ENCODE data around the gene ADAMTS14.
A peak's percentile ranks its signal among the peaks of the same experiment; 100 is the strongest.
"Not testable (repeated sequence)": the region's sequence is repeated elsewhere in the genome, so short reads cannot be mapped to it uniquely, and the experiment has no call there.

The ADAMTS14 gene

GRCh38 chr10:70672165-70673042 lies at the start of gene ADAMTS14:
Gene ADAMTS14, plus strand, starts transcription at chr10:70672506. Its CDS starts 297 bp downstream, at chr10:70672803.
- DNase-seq, result peak; percentile 51 to 63

DNA sequence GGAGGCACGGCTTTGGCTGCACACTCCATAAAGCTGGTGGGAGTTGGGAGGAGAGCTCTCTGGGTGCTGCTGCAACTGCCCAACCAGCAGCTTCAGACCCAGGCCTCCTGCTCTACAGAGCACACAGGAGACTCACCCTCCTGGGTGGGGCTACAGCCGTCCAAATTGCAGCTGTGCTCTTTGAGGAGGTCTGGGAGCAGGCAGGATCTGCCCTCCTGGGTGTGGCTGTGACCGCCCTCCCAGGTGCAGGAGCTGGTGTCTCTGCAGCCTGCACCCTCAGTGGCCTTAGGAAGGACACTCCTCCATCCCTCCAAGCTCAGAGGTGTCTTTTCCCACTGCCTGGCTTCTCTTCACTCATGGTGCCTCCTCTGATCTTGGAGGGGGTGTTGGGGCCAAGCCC lies 49.8 kb upstream of the ADAMTS14 start:
- no peak for DNase-seq

DNA sequence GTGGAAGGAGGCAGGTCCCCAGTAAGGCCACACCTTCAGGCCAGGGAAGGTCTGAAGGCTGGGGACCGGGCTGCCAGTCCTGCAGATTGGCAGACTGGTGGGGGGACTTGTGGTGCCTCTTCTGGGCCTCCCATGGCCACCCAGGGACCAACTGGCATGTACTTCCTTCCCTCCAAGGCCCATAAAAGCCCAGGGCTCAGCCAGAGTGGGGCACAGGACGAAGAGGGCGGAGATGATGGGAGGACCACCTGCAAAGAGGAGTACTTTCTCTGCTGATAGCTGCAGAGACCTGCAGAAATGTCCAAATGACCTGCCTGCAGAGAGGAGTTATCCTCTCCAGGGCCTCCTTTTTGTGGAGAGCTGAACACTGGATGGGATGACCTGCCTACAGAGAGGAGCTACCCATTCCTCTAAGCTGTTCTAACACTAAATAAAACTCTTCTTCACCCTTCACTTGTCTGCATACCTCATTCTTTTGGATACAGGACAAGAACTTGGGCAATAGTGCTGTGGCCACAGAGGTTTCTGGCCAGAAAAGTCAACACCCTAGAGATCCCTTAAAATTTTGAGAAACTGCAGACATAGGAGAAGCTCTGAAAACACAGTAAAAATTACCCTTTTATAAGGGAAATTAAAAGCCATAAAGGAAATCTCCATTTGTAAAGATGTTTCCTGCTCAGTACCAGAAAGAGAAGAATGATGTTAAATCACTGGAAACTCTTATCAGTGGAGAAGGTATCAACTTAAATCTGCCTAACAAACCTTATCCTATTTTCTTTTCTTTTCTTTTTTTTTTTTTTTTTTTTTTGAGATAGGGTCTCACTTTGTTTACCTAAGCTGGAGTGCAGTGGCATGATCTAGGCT lies 49.1 kb upstream of the ADAMTS14 start:
- no peak for DNase-seq

DNA sequence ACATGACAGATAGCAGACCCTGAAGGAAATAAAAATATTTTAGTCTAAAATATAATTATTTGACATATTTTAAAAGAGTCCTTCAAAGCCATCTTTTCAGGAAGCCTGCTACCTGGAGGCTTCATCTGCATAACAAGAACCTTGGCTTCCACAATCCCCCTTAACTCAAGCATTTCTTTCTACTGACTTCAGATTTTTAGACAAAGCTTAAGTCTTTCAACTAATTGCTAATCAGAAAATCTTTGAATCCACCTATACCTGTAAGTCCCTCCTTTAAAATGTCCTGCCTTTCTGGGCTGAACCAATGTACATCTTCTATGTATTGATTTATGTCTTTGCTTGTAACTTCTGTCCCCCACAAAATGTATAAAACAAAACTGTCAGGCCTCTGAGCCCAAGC lies 46.2 kb upstream of the ADAMTS14 start:
- no peak for DNase-seq

GRCh38 chr10:70629338-70629737 lies 43.0 kb upstream of the ADAMTS14 start:
- no peak for DNase-seq

DNA sequence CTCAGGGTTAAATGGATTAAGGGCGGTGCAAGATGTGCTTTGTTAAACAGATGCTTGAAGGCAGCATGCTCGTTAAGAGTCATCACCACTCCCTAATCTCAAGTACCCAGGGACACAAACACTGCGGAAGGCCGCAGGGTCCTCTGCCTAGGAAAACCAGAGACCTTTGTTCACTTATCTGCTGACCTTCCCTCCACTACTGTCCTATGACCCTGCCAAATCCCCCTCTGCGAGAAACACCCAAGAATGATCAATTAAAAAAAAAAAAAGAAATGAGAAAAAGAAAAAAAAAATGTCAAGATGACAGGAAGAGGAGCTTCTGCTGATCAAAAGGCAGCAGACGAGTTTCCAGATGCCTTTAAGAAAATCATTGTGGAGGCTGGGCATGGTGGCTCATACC lies 40.6 kb upstream of the ADAMTS14 start:
- DNase-seq, result not testable (repeated sequence)

DNA sequence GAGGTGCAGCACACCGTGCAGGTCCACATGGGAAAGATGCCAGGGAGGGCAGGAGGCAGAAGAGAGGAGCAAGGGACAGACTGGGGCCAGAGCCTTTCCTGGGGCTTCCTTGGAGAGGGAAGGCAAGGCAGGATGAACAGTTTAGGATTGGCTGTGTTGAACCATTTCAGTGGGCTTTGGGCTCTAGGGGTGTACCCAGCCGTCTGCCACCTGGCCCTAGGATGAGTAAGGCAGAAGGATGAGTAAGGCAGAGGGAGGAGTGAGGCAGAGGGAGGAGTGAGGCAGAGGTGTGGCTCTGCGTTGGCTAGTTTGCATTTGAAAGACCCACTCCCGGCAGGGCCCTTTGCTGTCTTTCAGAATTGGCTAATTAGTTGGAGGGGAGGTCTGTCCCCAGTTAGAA lies 38.3 kb upstream of the ADAMTS14 start:
- DNase-seq, result no peak

GRCh38 chr10:70634515-70634914 lies 37.8 kb upstream of the ADAMTS14 start:
- not testable (repeated sequence) for DNase-seq

GRCh38 chr10:70639640-70640383 lies 32.5 kb upstream of the ADAMTS14 start:
- DNase-seq, result not testable (repeated sequence)

DNA sequence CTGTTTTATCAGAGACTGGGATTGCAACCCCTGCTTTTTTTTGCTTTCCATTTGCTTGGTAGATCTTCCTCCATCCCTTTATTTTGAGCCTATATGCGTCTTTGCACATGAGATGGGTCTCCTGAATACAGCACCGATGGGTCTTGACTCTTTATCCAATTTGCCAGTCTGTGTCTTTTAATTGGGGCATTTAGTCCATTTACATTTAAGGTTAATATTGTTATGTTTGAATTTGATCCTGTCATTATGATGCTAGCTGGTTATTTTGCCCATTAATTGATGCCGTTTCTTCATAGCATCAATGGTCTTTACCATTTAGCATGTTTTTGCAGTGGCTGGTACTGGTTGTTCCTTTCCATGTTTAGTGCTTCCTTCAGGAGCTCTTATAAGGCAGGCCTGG lies 29.0 kb upstream of the ADAMTS14 start:
- not testable (repeated sequence) for DNase-seq

GRCh38 chr10:70644959-70645358 lies 27.3 kb upstream of the ADAMTS14 start:
- not testable (repeated sequence) for DNase-seq

- DNase-seq, result no peak
Observed at GRCh38 chr10:70647086-70647485, 25.2 kb upstream of the ADAMTS14 start.

DNA sequence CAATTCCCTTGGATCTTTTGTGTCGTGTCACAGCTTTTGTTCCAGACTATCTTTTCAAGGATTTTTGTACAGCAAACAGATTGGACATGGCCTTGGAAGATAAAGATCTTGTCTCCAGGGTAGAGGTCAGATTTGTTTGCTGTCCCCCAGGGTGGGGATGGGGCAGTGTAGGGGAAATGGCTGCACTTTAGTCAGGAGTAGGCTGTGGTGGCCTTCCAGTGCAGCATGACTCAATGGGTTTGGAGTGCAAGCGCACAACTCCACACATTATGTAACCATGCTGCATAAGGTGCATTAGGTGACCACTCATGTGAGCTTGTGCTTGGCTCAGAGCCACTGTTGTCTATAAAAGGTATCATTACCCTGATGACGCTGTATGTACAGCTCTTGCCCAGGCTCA lies 23.9 kb upstream of the ADAMTS14 start:
- peak in 1 of 2 experiments; percentile 35 for DNase-seq

DNA sequence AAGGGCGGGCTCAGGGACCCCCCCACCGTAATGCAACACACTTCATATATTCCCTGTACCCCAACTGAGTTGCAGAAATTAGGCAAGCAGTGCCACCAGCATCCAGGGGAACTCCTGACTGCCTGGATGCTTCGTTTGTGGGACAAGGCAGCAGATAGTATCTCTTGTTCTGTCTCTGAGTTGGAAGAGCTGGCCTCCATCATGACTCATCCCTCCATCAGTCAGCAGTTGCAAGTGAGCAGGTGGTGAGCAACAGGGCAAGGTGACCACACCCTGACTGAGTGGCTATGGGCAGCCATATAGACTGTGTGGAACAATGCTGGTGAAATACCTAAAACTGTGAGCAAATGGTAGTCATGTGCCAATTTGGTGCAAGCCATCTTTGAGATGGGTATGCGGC lies 22.8 kb upstream of the ADAMTS14 start:
- DNase-seq, result no peak

GRCh38 chr10:70650104-70650503 lies 22.2 kb upstream of the ADAMTS14 start:
- DNase-seq, result no peak

GRCh38 chr10:70650718-70651117 lies 21.6 kb upstream of the ADAMTS14 start:
- DNase-seq, result no peak

- peak in 1 of 2 experiments; percentile 31 for DNase-seq
Observed at GRCh38 chr10:70651661-70652060, 20.6 kb upstream of the ADAMTS14 start.

- DNase-seq, result no peak
Observed at GRCh38 chr10:70652761-70653657, 19.3 kb upstream of the ADAMTS14 start.

- DNase-seq, result no peak
Observed at GRCh38 chr10:70655316-70655715, 17.0 kb upstream of the ADAMTS14 start.

DNA sequence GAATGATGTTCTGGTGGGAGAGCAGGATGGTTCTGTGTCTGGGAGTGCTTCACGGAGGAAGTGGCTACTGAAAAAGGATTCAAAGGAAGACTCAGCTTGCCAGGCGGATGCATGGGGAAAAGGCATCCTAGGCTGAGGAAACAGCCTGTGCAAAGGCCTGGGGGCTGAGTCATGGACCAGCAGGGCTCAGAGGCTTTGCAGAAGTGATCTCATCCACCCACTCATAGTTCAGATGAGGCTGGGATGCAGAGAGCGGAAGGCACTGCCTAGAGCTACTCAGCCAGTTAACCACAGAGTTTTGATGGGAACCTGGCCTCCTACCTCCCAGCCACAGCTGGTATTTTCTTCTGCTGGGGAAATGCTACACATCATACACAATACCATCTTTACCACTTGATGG lies 15.8 kb upstream of the ADAMTS14 start:
- no peak for DNase-seq

DNA sequence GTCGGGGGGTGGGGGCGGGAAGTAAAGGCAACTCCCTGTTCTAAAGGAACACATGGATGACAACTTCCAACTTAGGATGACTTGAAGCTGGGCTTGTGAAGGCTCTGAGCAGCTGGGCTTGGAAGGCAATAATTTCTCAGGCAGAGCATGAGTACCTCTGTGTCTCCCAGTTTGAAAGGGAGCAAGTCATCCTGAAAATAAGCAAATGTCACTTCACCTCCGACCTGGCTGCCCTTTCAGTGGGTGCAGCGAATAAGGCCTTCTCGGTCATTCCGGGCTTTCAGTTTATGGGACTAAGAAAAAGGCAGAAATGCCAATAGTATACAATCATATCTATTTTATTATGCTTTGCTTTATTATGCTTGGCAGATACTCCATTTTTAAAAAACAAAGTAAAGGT lies 15.3 kb upstream of the ADAMTS14 start:
- no peak for DNase-seq

- DNase-seq, result no peak
Observed at GRCh38 chr10:70658582-70659136, 13.6 kb upstream of the ADAMTS14 start.

Data from NCI-H2081 (cell line).